ENCODE data around the gene SP5.
"Not testable (repeated sequence)": the region's sequence is repeated elsewhere in the genome, so short reads cannot be mapped to it uniquely, and the experiment has no call there.

SP5 gene

GRCh38 chr2:170745305-170745704 is 30.2 kb downstream of the SP5 start:
- H3K27ac ChIP-seq (ENCODE audit: low read length), result no peak overlapping the region
- no peaks in the 10 kb centered on the region for H3F3A ChIP-seq (ENCODE audit: insufficient read depth, low read length)
- no peak overlapping the region for H3K4me3 ChIP-seq (ENCODE audit: low read length)
- H3K4me1 ChIP-seq (ENCODE audit: low read length), result no peaks in the 10 kb centered on the region
- no peaks in the 10 kb centered on the region for H3K36me3 ChIP-seq (replicated peaks; ENCODE audit: insufficient read depth, low read length)
- H3K9me2 ChIP-seq (replicated peaks; ENCODE audit: insufficient read depth, low read length), result no peaks in the 10 kb centered on the region
- H3K79me2 ChIP-seq (ENCODE audit: low read length), result no peaks in the 10 kb centered on the region
- H3K4me2 ChIP-seq (ENCODE audit: low read depth, low read length), result no peak overlapping the region
- H4K20me1 ChIP-seq (ENCODE audit: insufficient read depth, low read length), result no peaks in the 10 kb centered on the region
- H3K9ac ChIP-seq (ENCODE audit: low read length), result no peak overlapping the region
- no peaks in the 10 kb centered on the region for H3K27me3 ChIP-seq (replicated peaks; ENCODE audit: insufficient read depth, low read length)
- H3K9me3 ChIP-seq (replicated peaks; ENCODE audit: insufficient read depth, low read length), result no peaks in the 10 kb centered on the region
- TF ChIP-seq CTCF (IDR thresholded peaks at IDR 0.05; ENCODE audit: low read length) (no peak), EZH2phosphoT487 (IDR thresholded peaks at IDR 0.05; ENCODE audit: low read length) (no peak), EZH2 (optimal IDR thresholded peaks at IDR 0.05; ENCODE audit: low read depth, low read length) (no peak)
- no peak overlapping the region for H2AFZ ChIP-seq (ENCODE audit: low read length)
- DNase-seq, result no peak

GRCh38 chr2:170747921-170748320 is 32.8 kb downstream of the SP5 start:
- H3K27ac ChIP-seq (ENCODE audit: low read length), result no peak overlapping the region
- TF ChIP-seq CTCF (IDR thresholded peaks at IDR 0.05; ENCODE audit: low read length) (no peak), EZH2 (optimal IDR thresholded peaks at IDR 0.05; ENCODE audit: low read depth, low read length) (no peak), EZH2phosphoT487 (IDR thresholded peaks at IDR 0.05; ENCODE audit: low read length) (no peak)

GRCh38 chr2:170751555-170751954 is 36.4 kb downstream of the SP5 start:
- not testable (repeated sequence) for H4K20me1 ChIP-seq (ENCODE audit: insufficient read depth, low read length); H3K4me3 ChIP-seq (ENCODE audit: low read length); H2AFZ ChIP-seq (ENCODE audit: low read length); H3K79me2 ChIP-seq (ENCODE audit: low read length); H3K27me3 ChIP-seq (replicated peaks; ENCODE audit: insufficient read depth, low read length); H3K9me3 ChIP-seq (replicated peaks; ENCODE audit: insufficient read depth, low read length); H3F3A ChIP-seq (ENCODE audit: insufficient read depth, low read length); H3K36me3 ChIP-seq (replicated peaks; ENCODE audit: insufficient read depth, low read length); DNase-seq; H3K4me1 ChIP-seq (ENCODE audit: low read length); H3K27ac ChIP-seq (ENCODE audit: low read length); H3K4me2 ChIP-seq (ENCODE audit: low read depth, low read length); H3K9ac ChIP-seq (ENCODE audit: low read length); H3K9me2 ChIP-seq (replicated peaks; ENCODE audit: insufficient read depth, low read length)

More at GRCh38 chr2:170747921-170748320, 32.8 kb downstream of the SP5 start:
- no peaks in the 10 kb centered on the region for H3K9me3 ChIP-seq (replicated peaks; ENCODE audit: insufficient read depth, low read length)
- no peaks in the 10 kb centered on the region for H3F3A ChIP-seq (ENCODE audit: insufficient read depth, low read length)
- no peaks in the 10 kb centered on the region for H3K4me1 ChIP-seq (ENCODE audit: low read length)
- H3K36me3 ChIP-seq (replicated peaks; ENCODE audit: insufficient read depth, low read length), result no peaks in the 10 kb centered on the region
- H2AFZ ChIP-seq (ENCODE audit: low read length), result no peak overlapping the region
- H4K20me1 ChIP-seq (ENCODE audit: insufficient read depth, low read length), result no peaks in the 10 kb centered on the region
- H3K4me2 ChIP-seq (ENCODE audit: low read depth, low read length), result no peak overlapping the region
- H3K9me2 ChIP-seq (replicated peaks; ENCODE audit: insufficient read depth, low read length), result no peaks in the 10 kb centered on the region
- H3K4me3 ChIP-seq (ENCODE audit: low read length), result no peak overlapping the region
- no peak overlapping the region for H3K9ac ChIP-seq (ENCODE audit: low read length)
- no peak for DNase-seq
- no peaks in the 10 kb centered on the region for H3K79me2 ChIP-seq (ENCODE audit: low read length)
- H3K27me3 ChIP-seq (replicated peaks; ENCODE audit: insufficient read depth, low read length), result no peaks in the 10 kb centered on the region

GRCh38 chr2:170761572-170761971 is 46.4 kb downstream of the SP5 start:
- no peak for DNase-seq
- no peak overlapping the region for H3K4me3 ChIP-seq (ENCODE audit: low read length)
- H3K4me1 ChIP-seq (ENCODE audit: low read length), result no peaks in the 10 kb centered on the region
- no peaks in the 10 kb centered on the region for H3K79me2 ChIP-seq (ENCODE audit: low read length)
- H3K9ac ChIP-seq (ENCODE audit: low read length), result no peak overlapping the region
- H3K9me3 ChIP-seq (replicated peaks; ENCODE audit: insufficient read depth, low read length), result no peaks in the 10 kb centered on the region
- H4K20me1 ChIP-seq (ENCODE audit: insufficient read depth, low read length), result no peaks in the 10 kb centered on the region
- H3F3A ChIP-seq (ENCODE audit: insufficient read depth, low read length), result no peaks in the 10 kb centered on the region
- H2AFZ ChIP-seq (ENCODE audit: low read length), result no peak overlapping the region
- H3K4me2 ChIP-seq (ENCODE audit: low read depth, low read length), result no peak overlapping the region
- TF ChIP-seq EZH2phosphoT487 (IDR thresholded peaks at IDR 0.05; ENCODE audit: low read length) (no peak), EZH2 (optimal IDR thresholded peaks at IDR 0.05; ENCODE audit: low read depth, low read length) (no peak), CTCF (IDR thresholded peaks at IDR 0.05; ENCODE audit: low read length) (no peak)
- no peak overlapping the region for H3K27ac ChIP-seq (ENCODE audit: low read length)
- H3K36me3 ChIP-seq (replicated peaks; ENCODE audit: insufficient read depth, low read length), result no peaks in the 10 kb centered on the region
- H3K27me3 ChIP-seq (replicated peaks; ENCODE audit: insufficient read depth, low read length), result no peaks in the 10 kb centered on the region
- H3K9me2 ChIP-seq (replicated peaks; ENCODE audit: insufficient read depth, low read length), result no peaks in the 10 kb centered on the region
